ENCODE measurements around the gene FOXK1. TPM values are rescaled to one million over a fixed set of nuclear protein-coding genes. Genes with fewer than 3 reads are reported as not detected.

FOXK1 gene
- total RNA-seq, 1 experiment from 2014 or later = 50.8 TPM

DNA sequence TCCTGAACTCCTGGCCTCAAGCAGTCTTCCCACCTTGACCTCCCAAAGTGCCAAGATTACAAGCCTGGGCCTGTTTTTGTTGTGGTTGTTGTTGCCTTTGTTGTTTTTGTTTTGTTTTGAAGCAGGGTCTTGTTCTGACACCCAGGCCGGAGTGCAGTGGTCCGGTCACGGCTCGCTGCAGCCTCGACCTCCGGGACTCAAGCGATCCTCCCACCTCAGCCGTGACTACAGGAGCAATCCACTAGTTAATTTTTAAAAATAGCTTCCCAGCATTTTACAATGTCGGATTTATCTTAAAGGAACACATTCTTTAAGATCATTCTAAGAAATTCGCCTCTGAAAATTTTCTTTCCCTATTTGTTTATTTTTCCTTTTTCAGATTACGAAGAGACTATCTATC, 65.7 kb downstream of the FOXK1 start:
- no peak for DNase-seq
- Histone ChIP-seq H3K9me3 (no peaks in the 10 kb centered on the region), H3K4me1 (peaks cover 23% of the 10 kb centered on the region), H3K36me3 (ENCODE audit: control insufficient read depth, insufficient read depth, low read length) (peaks cover 8% of the 10 kb centered on the region), H3K4me3 (ENCODE audit: low read depth, low read length) (no peak overlapping the region), H3K27me3 (replicated peaks; ENCODE audit: control insufficient read depth, insufficient read depth, low read length) (no peaks in the 10 kb centered on the region)
- TF ChIP-seq, protein P1, sequence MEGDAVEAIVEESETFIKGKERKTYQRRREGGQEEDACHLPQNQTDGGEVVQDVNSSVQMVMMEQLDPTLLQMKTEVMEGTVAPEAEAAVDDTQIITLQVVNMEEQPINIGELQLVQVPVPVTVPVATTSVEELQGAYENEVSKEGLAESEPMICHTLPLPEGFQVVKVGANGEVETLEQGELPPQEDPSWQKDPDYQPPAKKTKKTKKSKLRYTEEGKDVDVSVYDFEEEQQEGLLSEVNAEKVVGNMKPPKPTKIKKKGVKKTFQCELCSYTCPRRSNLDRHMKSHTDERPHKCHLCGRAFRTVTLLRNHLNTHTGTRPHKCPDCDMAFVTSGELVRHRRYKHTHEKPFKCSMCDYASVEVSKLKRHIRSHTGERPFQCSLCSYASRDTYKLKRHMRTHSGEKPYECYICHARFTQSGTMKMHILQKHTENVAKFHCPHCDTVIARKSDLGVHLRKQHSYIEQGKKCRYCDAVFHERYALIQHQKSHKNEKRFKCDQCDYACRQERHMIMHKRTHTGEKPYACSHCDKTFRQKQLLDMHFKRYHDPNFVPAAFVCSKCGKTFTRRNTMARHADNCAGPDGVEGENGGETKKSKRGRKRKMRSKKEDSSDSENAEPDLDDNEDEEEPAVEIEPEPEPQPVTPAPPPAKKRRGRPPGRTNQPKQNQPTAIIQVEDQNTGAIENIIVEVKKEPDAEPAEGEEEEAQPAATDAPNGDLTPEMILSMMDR (IDR thresholded peaks at IDR 0.05; ENCODE audit: insufficient read depth in 1 of 2, low read depth in 1 of 2, low read length in 1 of 2, severe bottlenecking in 1 of 2, unreplicated experiment in 1 of 2) = no peak
- POLR2A ChIA-PET = no interaction called here
- no TSS peak for BruUV-seq (replicated peaks)
- intact Hi-C loops (cut with micrococcal nuclease; ENCODE audit: unreplicated experiment) = no loop called here
- H3K4me3 Mint-ChIP-seq (ENCODE audit: unreplicated experiment) = no peak overlapping the region
- peak overlapping the region; percentile 2 for H3K27ac Mint-ChIP-seq (ENCODE audit: unreplicated experiment)
- H3K4me1 Mint-ChIP-seq (ENCODE audit: low read depth, unreplicated experiment) = peaks cover 11% of the 10 kb centered on the region
- no peaks in the 10 kb centered on the region for H3K9me3 Mint-ChIP-seq (ENCODE audit: unreplicated experiment)
- no peaks in the 10 kb centered on the region for H3K27me3 Mint-ChIP-seq (ENCODE audit: insufficient read depth, unreplicated experiment)
- CTCF ChIA-PET = no interaction called here
- H3K36me3 Mint-ChIP-seq (ENCODE audit: insufficient read depth, unreplicated experiment) = peaks cover 87% of the 10 kb centered on the region

DNA sequence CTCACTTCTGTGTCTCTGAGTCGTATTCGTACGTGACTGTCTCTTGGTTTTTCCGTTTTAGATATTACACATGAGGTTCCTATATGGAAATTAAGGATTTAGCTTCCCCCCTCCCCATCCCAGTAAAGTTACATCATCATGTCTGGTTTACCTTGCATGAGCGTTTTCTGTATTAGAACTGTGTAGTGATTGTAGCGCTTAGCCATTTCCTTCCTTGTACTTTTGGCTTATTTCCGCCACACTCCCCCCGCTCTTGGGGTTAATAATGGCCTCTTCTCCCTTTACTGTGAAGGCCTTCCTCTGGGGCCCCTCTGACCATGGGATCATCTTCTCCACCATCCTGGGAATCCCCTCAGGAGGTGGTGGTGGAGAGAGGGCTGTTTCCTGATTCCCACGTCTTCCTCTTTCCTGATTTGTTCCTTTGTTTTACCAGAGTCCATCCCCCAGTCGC, 66.2 kb downstream of the FOXK1 start:
- intact Hi-C loops (cut with micrococcal nuclease; ENCODE audit: unreplicated experiment) = no loop called here
- H3K9me3 ChIP-seq = no peaks in the 10 kb centered on the region
- H3K4me3 ChIP-seq (ENCODE audit: low read depth, low read length) = no peak overlapping the region
- ChIA-PET CTCF (no interaction called here), POLR2A (no interaction called here)
- Mint-ChIP-seq H3K4me1 (ENCODE audit: low read depth, unreplicated experiment) (peaks cover 11% of the 10 kb centered on the region), H3K9me3 (ENCODE audit: unreplicated experiment) (no peaks in the 10 kb centered on the region), H3K4me3 (ENCODE audit: unreplicated experiment) (no peak overlapping the region), H3K27ac (ENCODE audit: unreplicated experiment) (peak overlapping the region; percentile 2), H3K36me3 (ENCODE audit: insufficient read depth, unreplicated experiment) (peaks cover 87% of the 10 kb centered on the region), H3K27me3 (ENCODE audit: insufficient read depth, unreplicated experiment) (no peaks in the 10 kb centered on the region)
- no peaks in the 10 kb centered on the region for H3K27me3 ChIP-seq (replicated peaks; ENCODE audit: control insufficient read depth, insufficient read depth, low read length)
- no peak for DNase-seq
- peaks cover 6% of the 10 kb centered on the region for H3K36me3 ChIP-seq (ENCODE audit: control insufficient read depth, insufficient read depth, low read length)
- peaks cover 23% of the 10 kb centered on the region for H3K4me1 ChIP-seq
- TF ChIP-seq, protein P1 (IDR thresholded peaks at IDR 0.05; ENCODE audit: insufficient read depth in 1 of 2, low read depth in 1 of 2, low read length in 1 of 2, severe bottlenecking in 1 of 2, unreplicated experiment in 1 of 2) = no peak
- BruUV-seq (replicated peaks) = no TSS peak

DNA sequence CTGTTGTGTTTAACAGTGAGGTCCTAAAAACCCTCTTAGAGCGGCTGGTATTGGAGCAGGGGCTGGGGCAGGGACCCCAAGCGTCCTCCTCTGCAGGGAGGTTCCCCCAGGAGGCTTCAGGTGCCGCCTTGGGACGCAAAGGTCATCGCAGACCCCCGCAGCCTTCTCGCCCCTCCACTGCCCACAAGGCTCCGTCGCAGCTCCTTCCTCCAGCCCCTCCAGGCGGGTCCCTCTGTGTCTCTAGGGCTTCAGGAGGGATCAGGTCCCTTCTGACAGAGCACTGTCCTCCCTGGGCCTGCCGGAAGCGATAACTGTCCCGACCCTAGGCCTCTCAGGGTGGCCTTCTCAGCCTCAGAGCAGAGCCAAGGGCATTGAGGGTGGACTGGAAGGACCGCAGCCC, 67.3 kb downstream of the FOXK1 start:
- Histone ChIP-seq H3K4me3 (ENCODE audit: low read depth, low read length) (no peak overlapping the region), H3K27me3 (replicated peaks; ENCODE audit: control insufficient read depth, insufficient read depth, low read length) (no peaks in the 10 kb centered on the region), H3K4me1 (peaks cover 19% of the 10 kb centered on the region), H3K36me3 (ENCODE audit: control insufficient read depth, insufficient read depth, low read length) (peaks cover 4% of the 10 kb centered on the region), H3K9me3 (no peaks in the 10 kb centered on the region)
- TF ChIP-seq, protein P1 (IDR thresholded peaks at IDR 0.05; ENCODE audit: insufficient read depth in 1 of 2, low read depth in 1 of 2, low read length in 1 of 2, severe bottlenecking in 1 of 2, unreplicated experiment in 1 of 2) = no peak
- no TSS peak for BruUV-seq (replicated peaks)
- no peak overlapping the region for H3K4me3 Mint-ChIP-seq (ENCODE audit: unreplicated experiment)
- intact Hi-C loops (cut with micrococcal nuclease; ENCODE audit: unreplicated experiment) = no loop called here
- H3K27me3 Mint-ChIP-seq (ENCODE audit: insufficient read depth, unreplicated experiment) = no peaks in the 10 kb centered on the region
- H3K4me1 Mint-ChIP-seq (ENCODE audit: low read depth, unreplicated experiment) = peaks cover 8% of the 10 kb centered on the region
- ChIA-PET CTCF (no interaction called here), POLR2A (no interaction called here)
- peaks cover 89% of the 10 kb centered on the region for H3K36me3 Mint-ChIP-seq (ENCODE audit: insufficient read depth, unreplicated experiment)
- no peak for DNase-seq
- no peaks in the 10 kb centered on the region for H3K9me3 Mint-ChIP-seq (ENCODE audit: unreplicated experiment)
- H3K27ac Mint-ChIP-seq (ENCODE audit: unreplicated experiment) = peak overlapping the region; percentile 2

Measured in Caco-2 (cell line).